HG02943 (cell line): ENCODE data around the gene AZU1.
"Not testable (repeated sequence)": the region's sequence is repeated elsewhere in the genome, so short reads cannot be mapped to it uniquely, and the experiment has no call there.

Experiments used
- ATAC-seq: cut with Tn5 transposase; IDR thresholded peaks from one replicate; pipeline ENCODE4 v1.9.1; 2021; ENCODE audit warnings: mild to moderate bottlenecking, low read depth, moderate library complexity; ENCODE audit not compliant: unreplicated experiment

The AZU1 gene

GRCh38 chr19:807627-808422 lies 19.8 kb upstream of the AZU1 start:
- no peak for ATAC-seq

DNA sequence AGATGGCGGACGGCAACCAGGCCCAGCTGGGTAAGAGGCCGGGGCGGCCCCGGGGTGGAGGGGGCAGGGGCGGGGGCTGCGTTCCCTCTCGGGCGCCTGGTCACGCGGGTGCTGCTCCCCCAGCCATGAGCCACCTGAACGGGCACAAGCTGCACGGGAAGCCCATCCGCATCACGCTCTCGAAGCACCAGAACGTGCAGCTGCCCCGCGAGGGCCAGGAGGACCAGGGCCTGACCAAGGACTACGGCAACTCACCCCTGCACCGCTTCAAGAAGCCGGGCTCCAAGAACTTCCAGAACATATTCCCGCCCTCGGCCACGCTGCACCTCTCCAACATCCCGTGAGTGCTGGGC lies 19.2 kb upstream of the AZU1 start:
- no peak for ATAC-seq

DNA sequence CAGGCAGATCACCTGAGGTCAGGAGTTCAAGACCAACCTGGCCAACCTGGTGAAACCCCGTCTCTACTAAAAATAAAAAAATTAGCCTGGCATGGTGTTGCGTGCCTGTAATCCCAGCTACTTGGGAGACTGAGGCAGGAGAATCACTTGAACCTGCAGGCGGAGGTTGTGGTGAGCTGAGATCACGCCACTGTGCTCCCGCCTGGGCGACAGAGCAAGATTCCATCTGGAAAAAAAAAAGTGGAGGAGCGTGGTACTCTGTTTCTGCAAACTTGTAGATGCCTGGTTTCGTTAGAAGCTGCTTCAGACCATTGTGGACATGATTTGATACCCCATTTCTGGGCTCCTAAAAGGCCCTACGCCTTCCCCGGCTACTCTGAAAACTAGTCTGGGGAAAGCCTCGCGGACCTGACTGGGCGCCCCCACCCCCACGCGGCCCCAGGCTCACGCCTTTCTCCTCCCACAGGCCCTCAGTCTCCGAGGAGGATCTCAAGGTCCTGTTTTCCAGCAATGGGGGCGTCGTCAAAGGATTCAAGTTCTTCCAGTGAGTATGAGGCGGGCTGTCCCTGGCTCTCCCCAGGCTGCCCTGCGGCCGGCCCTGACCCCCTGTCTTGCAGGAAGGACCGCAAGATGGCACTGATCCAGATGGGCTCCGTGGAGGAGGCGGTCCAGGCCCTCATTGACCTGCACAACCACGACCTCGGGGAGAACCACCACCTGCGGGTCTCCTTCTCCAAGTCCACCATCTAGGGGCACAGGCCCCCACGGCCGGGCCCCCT lies 17.4 kb upstream of the AZU1 start:
- ATAC-seq: no peak

DNA sequence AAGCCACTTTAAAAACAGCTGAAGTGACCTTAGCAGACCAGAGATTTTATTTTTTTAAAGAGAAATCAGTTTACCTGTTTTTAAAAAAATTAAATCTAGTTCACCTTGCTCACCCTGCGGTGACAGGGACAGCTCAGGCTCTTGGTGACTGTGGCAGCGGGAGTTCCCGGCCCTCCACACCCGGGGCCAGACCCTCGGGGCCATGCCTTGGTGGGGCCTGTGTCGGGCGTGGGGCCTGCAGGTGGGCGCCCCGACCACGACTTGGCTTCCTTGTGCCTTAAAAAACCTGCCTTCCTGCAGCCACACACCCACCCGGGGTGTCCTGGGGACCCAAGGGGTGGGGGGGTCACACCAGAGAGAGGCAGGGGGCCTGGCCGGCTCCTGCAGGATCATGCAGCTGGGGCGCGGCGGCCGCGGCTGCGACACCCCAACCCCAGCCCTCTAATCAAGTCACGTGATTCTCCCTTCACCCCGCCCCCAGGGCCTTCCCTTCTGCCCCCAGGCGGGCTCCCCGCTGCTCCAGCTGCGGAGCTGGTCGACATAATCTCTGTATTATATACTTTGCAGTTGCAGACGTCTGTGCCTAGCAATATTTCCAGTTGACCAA lies 16.7 kb upstream of the AZU1 start:
- no peak for ATAC-seq

DNA sequence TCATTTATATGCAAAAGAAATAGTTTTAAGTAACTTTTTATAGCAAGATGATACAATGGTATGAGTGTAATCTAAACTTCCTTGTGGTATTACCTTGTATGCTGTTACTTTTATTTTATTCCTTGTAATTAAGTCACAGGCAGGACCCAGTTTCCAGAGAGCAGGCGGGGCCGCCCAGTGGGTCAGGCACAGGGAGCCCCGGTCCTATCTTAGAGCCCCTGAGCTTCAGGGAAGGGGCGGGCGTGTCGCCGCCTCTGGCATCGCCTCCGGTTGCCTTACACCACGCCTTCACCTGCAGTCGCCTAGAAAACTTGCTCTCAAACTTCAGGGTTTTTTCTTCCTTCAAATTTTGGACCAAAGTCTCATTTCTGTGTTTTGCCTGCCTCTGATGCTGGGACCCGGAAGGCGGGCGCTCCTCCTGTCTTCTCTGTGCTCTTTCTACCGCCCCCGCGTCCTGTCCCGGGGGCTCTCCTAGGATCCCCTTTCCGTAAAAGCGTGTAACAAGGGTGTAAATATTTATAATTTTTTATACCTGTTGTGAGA lies 16.1 kb upstream of the AZU1 start:
- ATAC-seq: no peak

DNA sequence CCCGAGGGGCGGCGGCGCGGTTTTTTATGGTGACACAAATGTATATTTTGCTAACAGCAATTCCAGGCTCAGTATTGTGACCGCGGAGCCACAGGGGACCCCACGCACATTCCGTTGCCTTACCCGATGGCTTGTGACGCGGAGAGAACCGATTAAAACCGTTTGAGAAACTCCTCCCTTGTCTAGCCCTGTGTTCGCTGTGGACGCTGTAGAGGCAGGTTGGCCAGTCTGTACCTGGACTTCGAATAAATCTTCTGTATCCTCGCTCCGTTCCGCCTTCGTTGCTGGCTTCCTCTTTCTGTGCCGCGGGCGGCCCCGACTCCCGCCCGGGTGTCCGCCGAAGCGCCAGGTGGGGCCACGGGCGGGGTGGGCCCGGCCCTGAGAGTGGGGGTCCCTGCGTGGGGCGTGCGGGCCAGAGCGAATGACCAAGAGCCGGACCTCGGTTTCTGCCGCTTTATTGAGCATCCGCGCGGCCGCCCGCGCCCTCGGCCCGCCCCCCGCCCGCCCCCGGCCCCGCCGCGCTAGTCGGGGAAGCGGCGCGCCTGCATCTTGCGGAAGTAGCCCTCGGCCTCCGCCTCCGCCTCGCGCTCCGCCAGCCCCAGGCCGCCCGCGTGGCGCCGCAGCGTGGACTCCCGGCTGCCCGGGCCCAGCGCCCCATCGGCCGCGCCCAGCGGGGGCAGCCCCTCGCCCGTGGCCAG lies 15.4 kb upstream of the AZU1 start:
- no peak for ATAC-seq

DNA sequence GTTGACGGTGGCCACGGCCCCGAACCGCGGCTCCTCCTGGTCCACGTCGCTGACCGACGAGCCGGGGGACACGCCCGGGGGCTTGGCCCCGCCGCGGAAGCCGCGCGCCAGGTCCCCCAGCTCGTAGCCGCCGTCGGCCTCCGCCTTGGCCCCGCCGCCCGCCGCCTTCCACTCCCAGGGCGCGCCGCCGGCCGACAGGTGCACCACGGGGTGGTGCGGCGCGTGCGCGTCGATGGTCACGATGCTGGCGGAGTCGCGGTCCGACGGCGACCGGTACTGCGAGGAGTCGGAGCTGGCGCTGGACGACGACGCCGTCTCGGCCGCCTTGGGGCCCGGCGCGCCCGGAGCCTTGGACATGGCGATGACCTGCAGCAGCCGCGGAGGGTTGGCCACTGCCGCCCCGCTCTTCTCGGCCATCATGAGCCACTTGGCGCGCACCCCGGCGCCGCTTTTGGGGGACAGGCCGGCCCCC lies 14.9 kb upstream of the AZU1 start:
- ATAC-seq: no peak

GRCh38 chr19:813219-814151 lies 14.2 kb upstream of the AZU1 start:
- ATAC-seq: no peak

DNA sequence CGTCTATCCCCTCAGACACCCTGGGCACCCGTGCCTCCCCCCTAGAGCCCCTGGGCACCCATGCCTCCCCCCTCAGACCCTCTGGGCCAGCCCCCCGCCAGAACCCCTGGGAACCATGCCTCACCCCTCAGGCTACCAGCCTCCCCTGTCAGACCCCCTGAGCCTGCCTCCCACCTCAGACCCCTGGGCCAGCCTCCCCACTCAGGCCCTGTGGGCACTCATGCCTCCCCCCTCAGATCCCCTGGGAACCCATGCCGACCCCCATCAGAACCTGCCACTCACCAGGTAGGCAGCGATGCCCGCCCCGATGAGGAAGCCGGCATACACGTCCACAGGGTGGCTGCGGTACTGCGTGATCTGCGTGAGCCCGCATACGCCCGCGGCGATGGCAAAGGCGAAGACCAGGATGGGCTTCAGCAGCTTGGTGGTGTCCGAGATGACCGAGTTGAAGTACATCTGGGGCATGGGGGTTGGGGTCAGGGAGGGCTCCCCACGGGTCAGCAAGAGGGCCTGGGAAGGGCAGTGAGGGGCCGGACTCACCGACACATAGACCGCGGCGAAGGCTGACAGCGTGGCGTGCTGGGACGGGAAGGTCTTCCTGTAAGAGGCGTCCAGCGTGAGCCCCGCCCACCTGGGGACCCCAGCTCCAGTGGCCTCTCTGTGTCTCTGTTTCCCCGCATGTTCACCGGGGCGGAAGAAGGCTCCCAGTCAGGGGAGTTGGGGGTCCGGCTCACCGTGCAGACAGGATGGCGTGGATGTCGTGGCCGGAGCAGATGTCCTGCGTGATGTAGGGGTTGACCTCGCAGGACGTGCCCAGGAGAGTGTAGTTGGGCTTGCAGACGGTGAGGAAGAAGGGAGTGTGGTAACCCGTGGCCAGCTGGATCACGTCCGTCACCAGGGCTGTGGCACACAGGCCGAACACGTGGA lies 13.2 kb upstream of the AZU1 start:
- ATAC-seq: no peak

- no peak for ATAC-seq
Observed at GRCh38 chr19:815079-815774, 12.4 kb upstream of the AZU1 start.

GRCh38 chr19:815775-816499 lies 11.7 kb upstream of the AZU1 start:
- no peak for ATAC-seq

GRCh38 chr19:816500-816857 lies 11.2 kb upstream of the AZU1 start:
- no peak for ATAC-seq

DNA sequence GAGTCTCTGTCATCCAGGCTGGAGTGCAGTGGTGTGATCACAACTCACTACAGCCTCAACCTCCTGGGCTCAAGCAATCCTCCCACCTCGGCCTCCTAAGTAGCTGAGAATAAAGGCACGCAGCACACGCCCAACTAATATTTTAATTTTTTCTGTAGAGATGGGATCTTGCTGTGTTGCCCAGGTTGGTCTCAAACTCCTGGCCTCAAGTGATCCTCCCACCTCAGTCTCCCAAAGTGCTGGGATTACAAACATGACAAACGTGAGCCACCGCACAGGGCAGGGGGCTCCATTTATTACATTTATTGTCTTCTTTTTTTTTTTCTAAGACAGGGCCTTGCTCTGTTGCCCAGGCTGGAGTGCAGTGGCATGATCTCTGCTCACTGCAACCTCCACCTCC lies 7.4 kb upstream of the AZU1 start:
- not testable (repeated sequence) for ATAC-seq

GRCh38 chr19:821231-821824 lies 6.3 kb upstream of the AZU1 start:
- ATAC-seq: no peak

DNA sequence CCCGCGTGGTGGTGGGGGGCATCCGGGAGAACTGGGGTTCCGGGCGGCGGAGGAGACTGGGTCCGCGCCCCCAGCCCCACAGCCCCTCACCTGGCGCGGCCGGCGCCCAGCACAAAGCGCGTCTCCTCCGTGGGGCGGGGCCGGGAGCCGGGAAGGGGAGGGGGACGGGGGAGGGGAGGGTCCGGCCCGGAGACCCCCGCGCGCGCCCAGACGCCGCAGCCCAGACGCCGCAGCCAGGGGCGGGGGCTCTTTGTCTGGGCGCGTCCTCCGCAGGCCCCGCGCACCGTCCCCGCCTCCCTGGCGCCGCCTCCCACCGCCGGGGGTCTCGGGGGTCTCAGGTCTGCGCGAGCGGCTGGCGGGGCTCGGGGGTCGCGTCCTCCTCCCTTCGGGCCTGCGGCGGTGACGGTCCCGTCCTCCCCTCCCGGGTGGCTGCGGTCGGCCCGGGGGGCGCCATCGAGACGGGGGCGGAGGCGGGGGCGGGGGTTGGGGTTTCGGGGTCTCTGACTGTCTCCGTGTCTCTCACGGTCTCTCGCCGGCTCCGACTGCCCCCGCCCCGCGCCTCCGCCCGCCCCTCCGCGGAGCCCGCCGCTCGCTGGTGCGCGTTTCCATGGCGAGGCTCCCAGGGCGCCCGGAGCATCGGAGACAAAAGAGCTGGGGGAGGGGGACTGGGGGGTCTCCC lies 5.7 kb upstream of the AZU1 start, which contains the start of gene PLPPR3:
Gene PLPPR3 (minus strand): TSS at position 131 of the 679 bp plus-strand sequence. CDS start 396 bp downstream, outside the sequence.
- no peak for ATAC-seq

GRCh38 chr19:823565-824121 lies 4.0 kb upstream of the AZU1 start:
- no peak for ATAC-seq
